Hepatocyte (in vitro differentiated cells): Measurements from ENCODE around the gene ZNF345. TPM values are rescaled to one million over a fixed set of nuclear protein-coding genes. Genes with fewer than 3 reads are reported as not detected.
A peak's percentile ranks its signal among the peaks of the same experiment; 100 is the strongest.

Experiments used
- DNase-seq: peaks from one replicate; pipeline ENCODE4 v3.0.0-alpha.2; 2016; ENCODE audit warnings: low spot score
- H2AFZ ChIP-seq: fragments of 200-600 bp; sonication (generic); 2 replicates; pipeline ENCODE4 v1.6.0; 2016; ENCODE audit warnings: antibody characterized with exemption, mild to moderate bottlenecking
- H3K27ac ChIP-seq: fragments of 200-600 bp; sonication (generic); 2 replicates; pipeline ENCODE4 v1.5.1; 2016; ENCODE audit warnings: mild to moderate bottlenecking
- H3K27me3 ChIP-seq: fragments of 200-600 bp; sonication (generic); 2 replicates; pipeline ENCODE4 v1.6.1; 2016
- H3K36me3 ChIP-seq: fragments of 200-600 bp; sonication (generic); replicated peaks from 2 replicates; pipeline ENCODE4 v1.5.1; 2016; ENCODE audit warnings: low read depth; ENCODE audit not compliant: insufficient read depth
- H3K4me1 ChIP-seq: fragments of 200-600 bp; sonication (generic); 2 replicates; pipeline ENCODE4 v1.5.1; 2016; ENCODE audit warnings: mild to moderate bottlenecking, moderate library complexity; ENCODE audit not compliant: insufficient read depth
- H3K4me2 ChIP-seq: fragments of 200-600 bp; sonication (generic); 2 replicates; pipeline ENCODE4 v1.6.0; 2016
- H3K4me3 ChIP-seq: fragments of 200-600 bp; sonication (generic); 2 replicates; pipeline ENCODE4 v1.5.1; 2016; ENCODE audit warnings: mild to moderate bottlenecking
- H3K79me2 ChIP-seq: fragments of 200-600 bp; sonication (generic); 2 replicates; pipeline ENCODE4 v1.6.0; 2017; ENCODE audit warnings: mild to moderate bottlenecking
- H3K9me2 ChIP-seq: fragments of 200-600 bp; sonication (generic); replicated peaks from 2 replicates; pipeline ENCODE4 v1.6.0; 2017; ENCODE audit warnings: mild to moderate bottlenecking; ENCODE audit not compliant: insufficient read depth
- H3K9me3 ChIP-seq: fragments of 200-600 bp; sonication (generic); 2 replicates; pipeline ENCODE4 v1.5.1; 2016; ENCODE audit warnings: low read depth, mild to moderate bottlenecking
- H4K20me1 ChIP-seq: fragments of 200-600 bp; sonication (generic); 2 replicates; pipeline ENCODE4 v1.6.0; 2016; ENCODE audit warnings: mild to moderate bottlenecking; ENCODE audit not compliant: insufficient read depth, poor library complexity, severe bottlenecking
- CTCF ChIP-seq: fragments of 200-600 bp; sonication (generic); IDR thresholded peaks from 2 replicates; pipeline ENCODE4 v1.5.1; 2016; ENCODE audit warnings: antibody characterized with exemption, mild to moderate bottlenecking; ENCODE audit not compliant: poor library complexity
- EZH2 ChIP-seq: fragments of 200-600 bp; sonication (generic); IDR thresholded peaks from 2 replicates; pipeline ENCODE4 v1.6.1; 2016; ENCODE audit warnings: antibody characterized with exemption, mild to moderate bottlenecking, borderline replicate concordance
- EZH2phosphoT487 ChIP-seq: fragments of 200-600 bp; sonication (generic); IDR thresholded peaks from one replicate; pipeline ENCODE4 v1.6.1; 2018; ENCODE audit warnings: antibody characterized with exemption, mild to moderate bottlenecking, low read depth, moderate library complexity; ENCODE audit not compliant: unreplicated experiment, severe bottlenecking
- WGBS: methylation state at CpG from one replicate; pipeline ENCODE4 v1.1.6; 2016; ENCODE audit warnings: low lambda C conversion rate; ENCODE audit errors: missing lambda C conversion rate; 5-methylcytosine and 5-hydroxymethylcytosine counted together
- polyA plus RNA-seq: library from polyadenylated mRNA; unstranded; fragments of >200 nt; fragmentation: Nextera tagmentation; extraction: Ambion mirVana; gene quantifications from 2 replicates; pipeline ENCODE4 v1.2.1, GENCODE V29; 2016
- total RNA-seq: library from RNA; depleted of rRNA; stranded (reverse); fragments of >200 nt; gene quantifications from 2 replicates; pipeline ENCODE4 v1.2.3, GENCODE V29; 2014

Gene ZNF345
- 4.8 and 7.9 TPM in 2 replicates for total RNA-seq
- polyA plus RNA-seq, result 5.8 and 6.0 TPM in 2 replicates

- Histone ChIP-seq H3K79me2 (peaks cover 58% of the 10 kb centered on the region), H4K20me1 (no peaks in the 10 kb centered on the region), H3K9me2 (no peaks in the 10 kb centered on the region), H2AFZ (peak within 1 kb of the TSS; percentile 88), H3K27me3 (no peaks in the 10 kb centered on the region), H3K9me3 (peaks cover 7% of the 10 kb centered on the region), H3K4me3 (peak within 1 kb of the TSS; percentile 85), H3K4me2 (peak within 1 kb of the TSS; percentile 89), H3K36me3 (peaks cover 1% of the 10 kb centered on the region), H3K4me1 (no peaks in the 10 kb centered on the region), H3K27ac (peak within 1 kb of the TSS; percentile 77)
- no peak for TF ChIP-seq EZH2
- no peak for TF ChIP-seq CTCF
- TF ChIP-seq EZH2phosphoT487, result no peak
- under 1% methylated on average over 43 of the region's 43 CpGs for WGBS
- DNase-seq, result peak; percentile 95
These were observed at the start of gene ZNF345 for GRCh38 chr19:36850559-36851442. Gene ZNF345, plus strand, starts transcription at chr19:36850876. Its CDS starts 25,955 bp downstream, at chr19:36876831.

- Histone ChIP-seq H3K4me1 (no peaks in the 10 kb centered on the region), H3K9me3 (peaks cover 14% of the 10 kb centered on the region), H3K27me3 (no peaks in the 10 kb centered on the region), H3K79me2 (no peaks in the 10 kb centered on the region), H4K20me1 (no peaks in the 10 kb centered on the region), H3K4me2 (no peak overlapping the region), H3K9me2 (no peaks in the 10 kb centered on the region), H3K27ac (no peak overlapping the region), H2AFZ (no peak overlapping the region), H3K36me3 (no peaks in the 10 kb centered on the region), H3K4me3 (no peak overlapping the region)
- no peak for DNase-seq
- WGBS, result 85% methylated on average over 1 of the region's 1 CpG
- TF ChIP-seq EZH2, result no peak
- no peak for TF ChIP-seq EZH2phosphoT487
- TF ChIP-seq CTCF, result no peak
These were observed 45.3 kb upstream of the ZNF345 start for GRCh38 chr19:36805364-36805763.

GRCh38 chr19:36807029-36807428 is 43.6 kb upstream of the ZNF345 start:
- Histone ChIP-seq H3K27me3 (no peaks in the 10 kb centered on the region), H3K4me3 (no peak overlapping the region), H2AFZ (no peak overlapping the region), H3K4me2 (no peak overlapping the region), H4K20me1 (no peaks in the 10 kb centered on the region), H3K9me3 (peaks cover 31% of the 10 kb centered on the region), H3K36me3 (no peaks in the 10 kb centered on the region), H3K9me2 (no peaks in the 10 kb centered on the region), H3K27ac (no peak overlapping the region), H3K79me2 (no peaks in the 10 kb centered on the region), H3K4me1 (no peaks in the 10 kb centered on the region)
- TF ChIP-seq CTCF (no peak), EZH2phosphoT487 (no peak), EZH2 (no peak)
- DNase-seq, result no peak
